Peyer's patch (tissue), 4 donors: ENCODE measurements around the gene HOXD8. TPM values are rescaled to one million over a fixed set of nuclear protein-coding genes. Genes with fewer than 3 reads are reported as not detected.

ENCODE experiments used
- DNase-seq, 3 donors: peaks; one replicate each; pipeline ENCODE4 v3.0.0-alpha.2; 2017 to 2019
- H3K27ac ChIP-seq, 4 donors: fragments of 200-600 bp; sonication (generic); one replicate each; pipeline ENCODE4 v1.5.1; 2016 to 2019
- H3K27me3 ChIP-seq, 2 donors: fragments of 200-600 bp; sonication (generic); one replicate each; pipeline ENCODE4 v1.5.1; 2019
- H3K36me3 ChIP-seq, 3 donors: fragments of 200-600 bp; sonication (generic); one replicate each; pipeline ENCODE4 v1.5.1; 2016 to 2019
- H3K4me1 ChIP-seq, 4 donors: fragments of 200-600 bp; sonication (generic); one replicate each; pipeline ENCODE4 v1.5.1; 2016 to 2019
- H3K4me3 ChIP-seq, 4 donors: fragments of 200-600 bp; sonication (generic); 1 replicate in 3 of 4; 2 replicates in 1 of 4; pipeline ENCODE4 v1.5.1; 2016 to 2019; ENCODE audit warnings: mild to moderate bottlenecking in 1 of 4
- H3K9me3 ChIP-seq, 4 donors: fragments of 200-600 bp; sonication (generic); one replicate each; pipeline ENCODE4 v1.5.1; 2016 to 2019; ENCODE audit warnings: mild to moderate bottlenecking in 1 of 4
- POLR2A ChIP-seq, 2 donors: fragments of 450-650 bp; IDR thresholded peaks; one replicate each; pipeline ENCODE4 v1.5.1; 2017; ENCODE audit warnings: antibody characterized with exemption in 2 of 2, mild to moderate bottlenecking in 2 of 2, moderate library complexity in 2 of 2
- total RNA-seq, 4 donors: library from RNA; depleted of rRNA; stranded (reverse); fragments of >200 nt; gene quantifications; one replicate each; pipeline ENCODE4 v1.1.0, GENCODE V29; 2016
- TF ChIP-seq, protein P1 (sequence below), 6 experiments: fragments of 450-650 bp in 4 of 6; fragments of 200-600 bp in 2 of 6; sonication (generic) in 1 of 6; IDR thresholded peaks; one replicate each; pipeline ENCODE4 v1.5.1; 2017 to 2019; ENCODE audit warnings: antibody characterized with exemption in 6 of 6, mild to moderate bottlenecking in 3 of 6, moderate library complexity in 1 of 6

Gene HOXD8
- total RNA-seq, 4 donors from 2014 or later: 3.3 to 9.1 (median 5.0) TPM

DNA sequence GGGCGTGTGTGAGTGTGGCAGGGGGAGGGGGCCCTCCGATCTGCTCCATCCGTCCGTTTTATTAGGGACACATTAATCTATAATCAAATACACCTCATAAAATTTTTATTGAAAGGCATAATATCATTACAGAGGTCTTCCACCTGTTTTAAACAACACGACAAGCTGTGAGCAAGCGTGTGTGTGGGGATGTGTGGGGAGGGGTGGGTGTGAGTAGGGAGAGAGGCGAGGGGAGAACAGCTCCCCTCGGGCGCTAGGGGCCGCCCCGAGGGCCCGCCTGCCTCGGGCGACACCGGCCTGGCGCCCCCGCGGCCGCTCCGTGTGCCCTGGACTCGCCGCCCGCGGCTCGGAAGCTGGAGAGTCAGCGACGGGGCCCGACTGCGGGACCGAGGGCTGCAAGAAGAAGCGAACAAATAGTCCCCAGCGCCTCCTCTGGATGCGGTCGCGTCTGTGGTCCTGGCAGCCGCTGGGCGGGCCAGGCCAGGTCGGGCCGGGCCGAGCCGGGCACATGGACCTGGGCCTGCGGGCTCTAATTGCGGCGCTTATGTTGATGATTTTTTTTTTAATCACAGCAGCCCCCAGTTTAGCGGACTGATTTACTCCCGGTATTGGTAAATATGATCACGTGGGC, 7.3 kb upstream of the HOXD8 start:
- Histone ChIP-seq H3K4me1 (peaks cover 0 to 17% (median 0%) of the 10 kb centered on the region in 4 donors), H3K27me3 (peaks cover 0 to 67% of the 10 kb centered on the region in 2 donors), H3K27ac (peak overlapping the region in 3 of 4 donors; percentile 1 to 49 (median 41)), H3K4me3 (peak overlapping the region; percentile 10 to 63 (median 47)), H3K36me3 (no peaks in the 10 kb centered on the region), H3K9me3 (peaks cover 0 to 4% (median 0%) of the 10 kb centered on the region in 4 donors)
- no peak for TF ChIP-seq POLR2A (IDR thresholded peaks at IDR 0.05)
- TF ChIP-seq, protein P1, sequence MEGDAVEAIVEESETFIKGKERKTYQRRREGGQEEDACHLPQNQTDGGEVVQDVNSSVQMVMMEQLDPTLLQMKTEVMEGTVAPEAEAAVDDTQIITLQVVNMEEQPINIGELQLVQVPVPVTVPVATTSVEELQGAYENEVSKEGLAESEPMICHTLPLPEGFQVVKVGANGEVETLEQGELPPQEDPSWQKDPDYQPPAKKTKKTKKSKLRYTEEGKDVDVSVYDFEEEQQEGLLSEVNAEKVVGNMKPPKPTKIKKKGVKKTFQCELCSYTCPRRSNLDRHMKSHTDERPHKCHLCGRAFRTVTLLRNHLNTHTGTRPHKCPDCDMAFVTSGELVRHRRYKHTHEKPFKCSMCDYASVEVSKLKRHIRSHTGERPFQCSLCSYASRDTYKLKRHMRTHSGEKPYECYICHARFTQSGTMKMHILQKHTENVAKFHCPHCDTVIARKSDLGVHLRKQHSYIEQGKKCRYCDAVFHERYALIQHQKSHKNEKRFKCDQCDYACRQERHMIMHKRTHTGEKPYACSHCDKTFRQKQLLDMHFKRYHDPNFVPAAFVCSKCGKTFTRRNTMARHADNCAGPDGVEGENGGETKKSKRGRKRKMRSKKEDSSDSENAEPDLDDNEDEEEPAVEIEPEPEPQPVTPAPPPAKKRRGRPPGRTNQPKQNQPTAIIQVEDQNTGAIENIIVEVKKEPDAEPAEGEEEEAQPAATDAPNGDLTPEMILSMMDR (IDR thresholded peaks at IDR 0.05): no peak
- peak in 1 of 3 donors; percentile 70 for DNase-seq

DNA sequence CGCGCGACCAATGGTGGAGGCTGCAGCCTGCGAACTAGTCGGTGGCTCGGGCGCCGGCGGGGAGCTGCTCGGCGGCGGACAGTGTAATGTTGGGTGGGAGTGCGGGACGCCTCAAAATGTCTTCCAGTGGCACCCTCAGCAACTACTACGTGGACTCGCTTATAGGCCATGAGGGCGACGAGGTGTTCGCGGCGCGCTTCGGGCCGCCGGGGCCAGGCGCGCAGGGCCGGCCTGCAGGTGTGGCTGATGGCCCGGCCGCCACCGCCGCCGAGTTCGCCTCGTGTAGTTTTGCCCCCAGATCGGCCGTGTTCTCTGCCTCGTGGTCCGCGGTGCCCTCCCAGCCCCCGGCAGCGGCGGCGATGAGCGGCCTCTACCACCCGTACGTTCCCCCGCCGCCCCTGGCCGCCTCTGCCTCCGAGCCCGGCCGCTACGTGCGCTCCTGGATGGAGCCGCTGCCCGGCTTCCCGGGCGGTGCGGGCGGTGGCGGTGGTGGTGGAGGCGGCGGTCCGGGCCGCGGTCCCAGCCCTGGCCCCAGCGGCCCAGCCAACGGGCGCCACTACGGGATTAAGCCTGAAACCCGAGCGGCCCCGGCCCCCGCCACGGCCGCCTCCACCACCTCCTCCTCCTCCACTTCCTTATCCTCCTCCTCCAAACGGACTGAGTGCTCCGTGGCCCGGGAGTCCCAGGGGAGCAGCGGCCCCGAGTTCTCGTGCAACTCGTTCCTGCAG, 6.7 kb upstream of the HOXD8 start, which contains the start of gene HOXD9:
HOXD9 (plus strand) TSS at position 37 of the 728 bp plus-strand sequence; CDS start at position 87, 50 bp downstream.
- Histone ChIP-seq H3K9me3 (peaks cover 0 to 4% (median 0%) of the 10 kb centered on the region in 4 donors), H3K36me3 (no peaks in the 10 kb centered on the region), H3K4me3 (peak within 1 kb of the TSS; percentile 10 to 63 (median 47)), H3K27ac (peak within 1 kb of the TSS; percentile 4 to 49 (median 44)), H3K4me1 (peaks cover 0 to 17% (median 0%) of the 10 kb centered on the region in 4 donors), H3K27me3 (peaks cover 0 to 60% of the 10 kb centered on the region in 2 donors)
- TF ChIP-seq, protein P1 (IDR thresholded peaks at IDR 0.05): no peak
- no peak for TF ChIP-seq POLR2A (IDR thresholded peaks at IDR 0.05)
- peak; percentile 38 to 77 (median 50) for DNase-seq

DNA sequence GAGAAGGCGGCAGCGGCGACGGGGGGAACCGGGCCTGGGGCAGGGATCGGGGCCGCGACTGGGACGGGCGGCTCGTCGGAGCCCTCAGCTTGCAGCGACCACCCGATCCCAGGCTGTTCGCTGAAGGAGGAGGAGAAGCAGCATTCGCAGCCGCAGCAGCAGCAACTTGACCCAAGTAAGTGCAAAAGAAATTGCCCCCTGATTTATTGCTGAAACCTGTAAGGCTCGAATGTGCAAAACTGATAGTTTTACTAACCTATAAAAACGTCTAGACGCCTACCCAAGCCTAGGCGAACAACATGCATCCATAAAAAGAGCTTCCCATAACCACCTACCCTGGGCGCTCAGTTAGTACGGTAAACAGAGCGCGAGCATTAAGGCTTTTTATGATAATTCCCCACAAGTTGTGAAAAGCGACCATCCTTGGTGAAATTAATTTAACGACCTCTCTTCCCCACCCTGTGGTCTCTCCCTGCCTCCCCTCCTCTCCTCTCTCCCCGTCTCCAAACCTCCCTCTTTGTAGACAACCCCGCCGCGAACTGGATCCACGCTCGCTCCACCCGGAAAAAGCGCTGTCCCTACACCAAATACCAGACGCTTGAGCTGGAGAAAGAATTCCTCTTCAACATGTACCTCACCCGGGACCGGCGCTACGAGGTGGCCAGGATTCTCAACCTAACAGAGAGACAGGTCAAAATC, 5.9 kb upstream of the HOXD8 start:
- Histone ChIP-seq H3K27ac (no peak overlapping the region), H3K4me3 (peak overlapping the region; percentile 10 to 63 (median 47)), H3K27me3 (peaks cover 0 to 53% of the 10 kb centered on the region in 2 donors), H3K9me3 (peaks cover 0 to 4% (median 0%) of the 10 kb centered on the region in 4 donors), H3K4me1 (peaks cover 0 to 23% (median 0%) of the 10 kb centered on the region in 4 donors), H3K36me3 (no peaks in the 10 kb centered on the region)
- DNase-seq: no peak
- no peak for TF ChIP-seq POLR2A (IDR thresholded peaks at IDR 0.05)
- TF ChIP-seq, protein P1 (IDR thresholded peaks at IDR 0.05): no peak

DNA sequence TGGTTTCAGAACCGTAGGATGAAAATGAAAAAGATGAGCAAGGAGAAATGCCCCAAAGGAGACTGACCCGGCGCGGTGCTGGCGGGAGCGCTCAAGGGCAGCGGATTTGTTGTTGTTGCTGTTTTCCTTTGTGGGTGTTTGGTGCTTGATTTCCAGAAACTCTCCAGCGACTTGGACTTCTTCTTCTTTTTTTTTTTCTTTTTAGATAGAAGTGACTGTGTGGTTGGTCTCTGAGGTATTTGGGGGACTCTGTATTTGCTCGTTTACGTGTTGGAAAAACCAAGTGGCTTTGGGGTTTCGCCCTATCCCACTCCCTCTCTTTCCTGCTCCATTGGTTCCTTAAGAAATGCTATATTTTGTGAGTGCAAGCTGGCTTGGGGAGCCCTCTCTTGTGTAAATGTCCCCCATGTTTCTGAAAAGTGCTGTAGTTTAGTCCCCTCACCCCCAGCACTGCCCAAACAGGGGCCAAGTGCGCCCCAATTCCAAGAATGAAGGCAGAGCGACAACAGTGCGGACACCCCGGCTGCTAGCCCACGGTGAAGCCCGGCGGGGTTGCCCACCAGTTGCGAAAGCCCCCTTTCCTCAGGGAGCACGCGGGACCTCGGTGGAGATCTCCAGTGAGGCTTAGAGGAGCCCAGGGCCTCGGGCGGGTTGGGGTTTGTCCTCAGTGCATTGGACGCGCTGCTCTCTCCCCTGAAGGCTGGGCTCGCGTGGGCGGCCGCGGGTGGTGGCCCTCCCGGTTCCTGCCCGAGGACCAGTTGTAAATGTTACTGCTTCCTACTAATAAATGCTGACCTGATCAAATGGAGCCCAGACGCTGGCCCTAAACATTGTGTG, 5.2 kb upstream of the HOXD8 start:
- peak in 1 of 3 donors; percentile 41 for DNase-seq
- no peak overlapping the region for H3K27ac ChIP-seq
- H3K9me3 ChIP-seq: peaks cover 0 to 4% (median 0%) of the 10 kb centered on the region in 4 donors
- H3K27me3 ChIP-seq: peaks cover 0 to 59% of the 10 kb centered on the region in 2 donors
- peaks cover 0 to 30% (median 0%) of the 10 kb centered on the region in 4 donors for H3K4me1 ChIP-seq
- H3K4me3 ChIP-seq: peak overlapping the region in 1 of 4 donors; percentile 57
- TF ChIP-seq, protein P1 (IDR thresholded peaks at IDR 0.05): no peak
- no peak for TF ChIP-seq POLR2A (IDR thresholded peaks at IDR 0.05)
- no peaks in the 10 kb centered on the region for H3K36me3 ChIP-seq
